HepG2 (cell line): ENCODE results near the gene LITAFD. TPM values are rescaled to one million over a fixed set of nuclear protein-coding genes. Genes with fewer than 3 reads are reported as not detected.

Experiments
- AKAP8 ChIP-seq: sonication (generic); formaldehyde crosslinking; IDR thresholded peaks from 2 replicates; pipeline ENCODE4 v1.5.1; 2020; ENCODE audit warnings: mild to moderate bottlenecking, missing genetic modification reagents
- DNMT1 ChIP-seq: sonication (generic); formaldehyde crosslinking; IDR thresholded peaks from 2 replicates; pipeline ENCODE4 v1.5.1; 2020; ENCODE audit warnings: mild to moderate bottlenecking, missing genetic modification reagents
- FOXM1 ChIP-seq: sonication (generic); formaldehyde crosslinking; IDR thresholded peaks from 2 replicates; pipeline ENCODE4 v1.5.0; 2020; ENCODE audit warnings: missing genetic modification reagents
- HNF4G ChIP-seq, 2 experiments: sonication (generic) in 1 of 2; formaldehyde crosslinking in 1 of 2; IDR thresholded peaks; 2 replicates each; pipeline versions ENCODE4 v1.4.0 to v1.6.1; 2011 to 2020; ENCODE audit warnings: borderline replicate concordance in 2 of 2, low read depth in 2 of 2, mild to moderate bottlenecking in 2 of 2, low read length in 1 of 2, missing genetic modification reagents in 1 of 2, moderate library complexity in 1 of 2
- JUND ChIP-seq: sonication (generic); formaldehyde crosslinking; IDR thresholded peaks from 2 replicates; pipeline ENCODE4 v1.8.0; 2022; ENCODE audit warnings: mild to moderate bottlenecking, missing genetic modification reagents
- KLF9 ChIP-seq: IDR thresholded peaks from 2 replicates; pipeline ENCODE4 v1.6.1; 2016; ENCODE audit warnings: low read depth
- NRL ChIP-seq: sonication (generic); formaldehyde crosslinking; IDR thresholded peaks from 2 replicates; pipeline ENCODE4 v1.5.0; 2020; ENCODE audit warnings: missing genetic modification reagents, mild to moderate bottlenecking, moderate library complexity, borderline replicate concordance
- SIN3B ChIP-seq: fragments of 150-350 bp; IDR thresholded peaks from 2 replicates; pipeline ENCODE4 v1.6.1; 2014; ENCODE audit warnings: low read length
- ZFP41 ChIP-seq: sonication (generic); formaldehyde crosslinking; IDR thresholded peaks from 2 replicates; pipeline ENCODE4 v1.4.0; 2020; ENCODE audit warnings: mild to moderate bottlenecking, missing genetic modification reagents, borderline replicate concordance
- ZNF296 ChIP-seq: sonication (generic); formaldehyde crosslinking; conservative IDR thresholded peaks from 2 replicates; pipeline ENCODE4 v1.5.0; 2020; ENCODE audit warnings: mild to moderate bottlenecking, missing genetic modification reagents
- ZNF329 ChIP-seq: sonication (generic); formaldehyde crosslinking; IDR thresholded peaks from 2 replicates; pipeline ENCODE4 v1.9.0; 2021; ENCODE audit warnings: low read depth, mild to moderate bottlenecking, missing genetic modification reagents
- ZNF572 ChIP-seq: sonication (generic); formaldehyde crosslinking; IDR thresholded peaks from 2 replicates; pipeline ENCODE4 v1.5.1; 2020; ENCODE audit warnings: mild to moderate bottlenecking, missing genetic modification reagents
- ZNF629 ChIP-seq: sonication (generic); formaldehyde crosslinking; conservative IDR thresholded peaks from 2 replicates; pipeline ENCODE4 v1.5.0; 2020; ENCODE audit warnings: missing genetic modification reagents
- ZNF775 ChIP-seq: sonication (generic); formaldehyde crosslinking; IDR thresholded peaks from 2 replicates; pipeline ENCODE4 v1.4.0; 2020; ENCODE audit warnings: missing genetic modification reagents, mild to moderate bottlenecking, moderate library complexity, borderline replicate concordance
- ZSCAN29 ChIP-seq: sonication (generic); formaldehyde crosslinking; conservative IDR thresholded peaks from 2 replicates; pipeline ENCODE4 v1.4.0; 2020; ENCODE audit warnings: mild to moderate bottlenecking, missing genetic modification reagents
- polyA plus RNA-seq, 8 experiments: library from polyadenylated mRNA; depleted of rRNA in 3 of 8; stranded (reverse) in 7 of 8; unstranded in 1 of 8; fragments of >200 nt; fragmentation: Illumina TruSeq in 4 of 8; extraction: Trizol in 4 of 8; gene quantifications; 2 replicates each; pipeline versions ENCODE4 v1.2.1 to v1.2.3, GENCODE V29; 2011 to 2016; ENCODE audit warnings: low read depth in 4 of 8, missing spikeins in 1 of 8, mixed read lengths in 1 of 8; ENCODE audit not compliant: insufficient read depth in 1 of 8
- total RNA-seq, 5 experiments: library from RNA; depleted of rRNA; stranded (reverse); fragments of >200 nt; fragmentation: Illumina TruSeq; extraction: Trizol; gene quantifications; 2 replicates each; pipeline ENCODE4 v1.2.3, GENCODE V29; 2016; ENCODE audit warnings: low read depth in 1 of 5
- TF ChIP-seq, protein P1 (sequence below): sonication (generic); formaldehyde crosslinking; IDR thresholded peaks from 2 replicates; pipeline ENCODE4 v1.5.1; 2020; ENCODE audit warnings: mild to moderate bottlenecking, missing genetic modification reagents, borderline replicate concordance
- TF ChIP-seq, protein P2 (sequence below): sonication (generic); formaldehyde crosslinking; IDR thresholded peaks from 2 replicates; pipeline ENCODE4 v1.4.0; 2020; ENCODE audit warnings: low read depth, missing genetic modification reagents
- TF ChIP-seq, protein P3 (sequence below): sonication (generic); formaldehyde crosslinking; conservative IDR thresholded peaks from 2 replicates; pipeline ENCODE4 v1.4.0; 2020; ENCODE audit warnings: missing genetic modification reagents
- TF ChIP-seq, protein P4 (sequence below): fragments of 450-650 bp; IDR thresholded peaks from 2 replicates; pipeline ENCODE4 v1.6.1; 2016

LITAFD gene
- total and polyA plus RNA-seq, 2 of the 13 experiments (the other 11 are each of a cell fraction or from before 2014, with no cell fraction given): not detected

DNA sequence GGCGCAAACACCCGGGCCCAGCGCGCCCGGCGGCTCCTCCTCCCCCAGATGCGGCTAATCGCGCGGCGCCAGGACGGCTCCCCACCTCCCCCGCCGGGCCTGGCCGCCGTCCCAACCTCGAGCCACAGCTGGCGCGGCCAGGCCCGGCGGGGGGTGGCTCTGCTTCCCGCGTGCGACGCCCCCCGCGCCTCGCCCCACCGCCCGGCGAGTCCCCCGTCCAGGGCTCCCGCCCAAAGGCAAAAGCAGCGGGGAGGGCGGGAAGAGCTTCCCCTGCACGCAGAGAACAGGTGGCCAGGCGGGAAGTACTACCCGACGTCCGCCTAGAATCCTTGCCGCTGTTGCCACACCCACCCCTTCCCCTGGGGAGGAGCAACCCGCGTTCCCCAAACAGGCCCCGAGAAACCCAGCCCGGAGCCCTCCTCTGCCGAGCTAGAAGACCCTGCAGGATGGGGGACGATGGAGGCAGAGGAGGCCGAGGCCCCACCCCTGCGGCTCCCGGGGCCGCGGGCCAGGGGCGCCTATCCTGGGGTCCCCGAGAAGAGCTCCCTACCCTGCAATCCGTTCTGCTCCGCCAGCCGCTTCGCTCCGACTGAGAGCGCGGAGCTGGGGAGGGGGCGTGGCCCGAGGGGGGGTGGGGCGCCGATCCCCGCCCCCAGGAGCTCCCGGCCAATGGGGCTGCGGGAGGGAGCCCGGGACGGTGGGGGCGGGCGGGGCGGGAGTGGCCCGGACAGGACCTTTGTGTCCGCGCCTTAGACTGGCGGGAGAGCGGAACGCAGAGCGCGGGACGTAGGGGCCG, 13.5 kb upstream of the LITAFD start, which contains the start of gene CARHSP1 (continued):
- TF ChIP-seq, protein P1, sequence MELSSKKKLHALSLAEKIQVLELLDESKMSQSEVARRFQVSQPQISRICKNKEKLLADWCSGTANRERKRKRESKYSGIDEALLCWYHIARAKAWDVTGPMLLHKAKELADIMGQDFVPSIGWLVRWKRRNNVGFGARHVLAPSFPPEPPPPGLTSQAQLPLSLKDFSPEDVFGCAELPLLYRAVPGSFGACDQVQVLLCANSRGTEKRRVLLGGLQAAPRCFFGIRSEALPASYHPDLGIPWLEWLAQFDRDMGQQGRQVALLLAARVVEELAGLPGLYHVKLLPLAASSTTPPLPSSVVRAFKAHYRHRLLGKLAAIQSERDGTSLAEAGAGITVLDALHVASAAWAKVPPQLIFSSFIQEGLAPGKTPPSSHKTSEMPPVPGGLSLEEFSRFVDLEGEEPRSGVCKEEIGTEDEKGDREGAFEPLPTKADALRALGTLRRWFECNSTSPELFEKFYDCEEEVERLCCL (CRISPR knock-in tag): peak; percentile 75; the same call in 1 of the 2 replicates
- no peak for TF ChIP-seq JUND (CRISPR knock-in tag)
- peak; percentile 77 for TF ChIP-seq ZNF329
- TF ChIP-seq SIN3B: no peak
- TF ChIP-seq ZNF572 (CRISPR knock-in tag): no peak
- TF ChIP-seq, protein P2, sequence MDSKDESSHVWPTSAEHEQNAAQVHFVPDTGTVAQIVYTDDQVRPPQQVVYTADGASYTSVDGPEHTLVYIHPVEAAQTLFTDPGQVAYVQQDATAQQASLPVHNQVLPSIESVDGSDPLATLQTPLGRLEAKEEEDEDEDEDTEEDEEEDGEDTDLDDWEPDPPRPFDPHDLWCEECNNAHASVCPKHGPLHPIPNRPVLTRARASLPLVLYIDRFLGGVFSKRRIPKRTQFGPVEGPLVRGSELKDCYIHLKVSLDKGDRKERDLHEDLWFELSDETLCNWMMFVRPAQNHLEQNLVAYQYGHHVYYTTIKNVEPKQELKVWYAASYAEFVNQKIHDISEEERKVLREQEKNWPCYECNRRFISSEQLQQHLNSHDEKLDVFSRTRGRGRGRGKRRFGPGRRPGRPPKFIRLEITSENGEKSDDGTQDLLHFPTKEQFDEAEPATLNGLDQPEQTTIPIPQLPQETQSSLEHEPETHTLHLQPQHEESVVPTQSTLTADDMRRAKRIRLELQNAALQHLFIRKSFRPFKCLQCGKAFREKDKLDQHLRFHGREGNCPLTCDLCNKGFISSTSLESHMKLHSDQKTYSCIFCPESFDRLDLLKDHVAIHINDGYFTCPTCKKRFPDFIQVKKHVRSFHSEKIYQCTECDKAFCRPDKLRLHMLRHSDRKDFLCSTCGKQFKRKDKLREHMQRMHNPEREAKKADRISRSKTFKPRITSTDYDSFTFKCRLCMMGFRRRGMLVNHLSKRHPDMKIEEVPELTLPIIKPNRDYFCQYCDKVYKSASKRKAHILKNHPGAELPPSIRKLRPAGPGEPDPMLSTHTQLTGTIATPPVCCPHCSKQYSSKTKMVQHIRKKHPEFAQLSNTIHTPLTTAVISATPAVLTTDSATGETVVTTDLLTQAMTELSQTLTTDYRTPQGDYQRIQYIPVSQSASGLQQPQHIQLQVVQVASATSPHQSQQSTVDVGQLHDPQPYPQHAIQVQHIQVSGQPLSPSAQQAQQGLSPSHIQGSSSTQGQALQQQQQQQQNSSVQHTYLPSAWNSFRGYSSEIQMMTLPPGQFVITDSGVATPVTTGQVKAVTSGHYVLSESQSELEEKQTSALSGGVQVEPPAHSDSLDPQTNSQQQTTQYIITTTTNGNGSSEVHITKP (CRISPR knock-in tag): no peak; the same call in 1 of the 2 replicates
- no peak for TF ChIP-seq FOXM1 (CRISPR knock-in tag)
- TF ChIP-seq, protein P3, sequence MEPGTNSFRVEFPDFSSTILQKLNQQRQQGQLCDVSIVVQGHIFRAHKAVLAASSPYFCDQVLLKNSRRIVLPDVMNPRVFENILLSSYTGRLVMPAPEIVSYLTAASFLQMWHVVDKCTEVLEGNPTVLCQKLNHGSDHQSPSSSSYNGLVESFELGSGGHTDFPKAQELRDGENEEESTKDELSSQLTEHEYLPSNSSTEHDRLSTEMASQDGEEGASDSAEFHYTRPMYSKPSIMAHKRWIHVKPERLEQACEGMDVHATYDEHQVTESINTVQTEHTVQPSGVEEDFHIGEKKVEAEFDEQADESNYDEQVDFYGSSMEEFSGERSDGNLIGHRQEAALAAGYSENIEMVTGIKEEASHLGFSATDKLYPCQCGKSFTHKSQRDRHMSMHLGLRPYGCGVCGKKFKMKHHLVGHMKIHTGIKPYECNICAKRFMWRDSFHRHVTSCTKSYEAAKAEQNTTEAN (CRISPR knock-in tag): peak; percentile 13; the same call in 1 of the 2 replicates
- no peak; the same call in 1 of the 2 replicates for TF ChIP-seq ZNF296 (CRISPR knock-in tag)
- TF ChIP-seq, protein P4, sequence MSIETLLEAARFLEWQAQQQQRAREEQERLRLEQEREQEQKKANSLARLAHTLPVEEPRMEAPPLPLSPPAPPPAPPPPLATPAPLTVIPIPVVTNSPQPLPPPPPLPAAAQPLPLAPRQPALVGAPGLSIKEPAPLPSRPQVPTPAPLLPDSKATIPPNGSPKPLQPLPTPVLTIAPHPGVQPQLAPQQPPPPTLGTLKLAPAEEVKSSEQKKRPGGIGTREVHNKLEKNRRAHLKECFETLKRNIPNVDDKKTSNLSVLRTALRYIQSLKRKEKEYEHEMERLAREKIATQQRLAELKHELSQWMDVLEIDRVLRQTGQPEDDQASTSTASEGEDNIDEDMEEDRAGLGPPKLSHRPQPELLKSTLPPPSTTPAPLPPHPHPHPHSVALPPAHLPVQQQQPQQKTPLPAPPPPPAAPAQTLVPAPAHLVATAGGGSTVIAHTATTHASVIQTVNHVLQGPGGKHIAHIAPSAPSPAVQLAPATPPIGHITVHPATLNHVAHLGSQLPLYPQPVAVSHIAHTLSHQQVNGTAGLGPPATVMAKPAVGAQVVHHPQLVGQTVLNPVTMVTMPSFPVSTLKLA: no peak
- TF ChIP-seq KLF9 (CRISPR knock-in tag): peak; percentile 99
- peak; percentile 78 for TF ChIP-seq NRL (CRISPR knock-in tag)
- TF ChIP-seq ZNF629 (CRISPR knock-in tag): no peak
- 0 out of 2 replicates have a peak, but pooled peaks have one; percentile 66 for TF ChIP-seq DNMT1 (CRISPR knock-in tag)
- no peak for TF ChIP-seq ZSCAN29 (CRISPR knock-in tag)
- TF ChIP-seq HNF4G (IDR thresholded peaks at IDR 0.05; ENCODE audit: borderline replicate concordance, low read depth, low read length): no peak; the same call in 1 of the 2 replicates
- TF ChIP-seq HNF4G (CRISPR knock-in tag; IDR thresholded peaks at IDR 0.05; ENCODE audit: borderline replicate concordance, low read depth): no peak
- no peak for TF ChIP-seq AKAP8
- no peak; the same call in 1 of the 2 replicates for TF ChIP-seq ZNF775 (CRISPR knock-in tag)
- TF ChIP-seq ZFP41 (CRISPR knock-in tag): no peak; the same call in 1 of the 2 replicates
